Measurements from ENCODE around the gene FKBP9.
"Not testable (repeated sequence)": the region's sequence is repeated elsewhere in the genome, so short reads cannot be mapped to it uniquely, and the experiment has no call there.

The FKBP9 gene

GRCh38 chr7:32941681-32942414 is 15.4 kb upstream of the FKBP9 start:
- no peak for TF ChIP-seq POLR2A (IDR thresholded peaks at IDR 0.05; ENCODE audit: low read depth, low read length)
- FAIRE-seq (no peak), DNase-seq (ENCODE audit: insufficient read length, low spot score) (no peak)

GRCh38 chr7:32942415-32943251 is 14.6 kb upstream of the FKBP9 start:
- TF ChIP-seq POLR2A (IDR thresholded peaks at IDR 0.05; ENCODE audit: low read depth, low read length), result peak; percentile 68
- peak; percentile 96 for DNase-seq (ENCODE audit: insufficient read length, low spot score)
- FAIRE-seq, result no peak

- no peak for FAIRE-seq
- no peak for DNase-seq (ENCODE audit: insufficient read length, low spot score)
- no peak for TF ChIP-seq POLR2A (IDR thresholded peaks at IDR 0.05; ENCODE audit: low read depth, low read length)
Measured at GRCh38 chr7:32943252-32944030, 13.8 kb upstream of the FKBP9 start.

GRCh38 chr7:32947420-32947983 is 9.7 kb upstream of the FKBP9 start:
- no peak for FAIRE-seq
- DNase-seq (ENCODE audit: insufficient read length, low spot score), result no peak
- TF ChIP-seq POLR2A (IDR thresholded peaks at IDR 0.05; ENCODE audit: low read depth, low read length), result no peak

GRCh38 chr7:32948202-32948601 is 9.0 kb upstream of the FKBP9 start:
- no peak for FAIRE-seq
- no peak for DNase-seq (ENCODE audit: insufficient read length, low spot score)
- no peak for TF ChIP-seq POLR2A (IDR thresholded peaks at IDR 0.05; ENCODE audit: low read depth, low read length)

- TF ChIP-seq POLR2A (IDR thresholded peaks at IDR 0.05; ENCODE audit: low read depth, low read length), result no peak
- no peak for FAIRE-seq
- DNase-seq (ENCODE audit: insufficient read length, low spot score), result no peak
Measured at GRCh38 chr7:32952876-32953275, 4.4 kb upstream of the FKBP9 start.

GRCh38 chr7:32958046-32959025 is 1.1 kb downstream of the FKBP9 start:
- no peak for FAIRE-seq
- DNase-seq (ENCODE audit: insufficient read length, low spot score), result no peak
- TF ChIP-seq POLR2A (IDR thresholded peaks at IDR 0.05; ENCODE audit: low read depth, low read length), result no peak

GRCh38 chr7:32963880-32964301 is 6.7 kb downstream of the FKBP9 start:
- FAIRE-seq; DNase-seq (ENCODE audit: insufficient read length, low spot score): not testable (repeated sequence)

- FAIRE-seq, result peak; percentile 91
- not testable (repeated sequence) for DNase-seq (ENCODE audit: insufficient read length, low spot score)
Measured at GRCh38 chr7:32964461-32965159, 7.4 kb downstream of the FKBP9 start.

- FAIRE-seq; DNase-seq (ENCODE audit: insufficient read length, low spot score): not testable (repeated sequence)
Measured at GRCh38 chr7:32966489-32967267, 9.4 kb downstream of the FKBP9 start.

- DNase-seq (ENCODE audit: insufficient read length, low spot score); FAIRE-seq: not testable (repeated sequence)
Measured at GRCh38 chr7:32967268-32967582, 10.0 kb downstream of the FKBP9 start.

- DNase-seq (ENCODE audit: insufficient read length, low spot score); FAIRE-seq: not testable (repeated sequence)
Measured at GRCh38 chr7:32971967-32972366, 14.7 kb downstream of the FKBP9 start.

- FAIRE-seq; DNase-seq (ENCODE audit: insufficient read length, low spot score): not testable (repeated sequence)
Measured at GRCh38 chr7:32977159-32977558, 19.9 kb downstream of the FKBP9 start.

GRCh38 chr7:32979246-32979645 is 22.0 kb downstream of the FKBP9 start:
- FAIRE-seq, result not testable (repeated sequence)
- DNase-seq (ENCODE audit: insufficient read length, low spot score), result peak; percentile 8

- not testable (repeated sequence) for DNase-seq (ENCODE audit: insufficient read length, low spot score); FAIRE-seq
Measured at GRCh38 chr7:32979902-32980301, 22.7 kb downstream of the FKBP9 start.

- FAIRE-seq, result peak; percentile 73
- not testable (repeated sequence) for DNase-seq (ENCODE audit: insufficient read length, low spot score)
Measured at GRCh38 chr7:32988148-32988547, 30.9 kb downstream of the FKBP9 start.

GRCh38 chr7:32991068-32991585 is 33.9 kb downstream of the FKBP9 start:
- not testable (repeated sequence) for DNase-seq (ENCODE audit: insufficient read length, low spot score); FAIRE-seq
